ENCODE measurements around the gene S1PR5.

The S1PR5 gene

DNA sequence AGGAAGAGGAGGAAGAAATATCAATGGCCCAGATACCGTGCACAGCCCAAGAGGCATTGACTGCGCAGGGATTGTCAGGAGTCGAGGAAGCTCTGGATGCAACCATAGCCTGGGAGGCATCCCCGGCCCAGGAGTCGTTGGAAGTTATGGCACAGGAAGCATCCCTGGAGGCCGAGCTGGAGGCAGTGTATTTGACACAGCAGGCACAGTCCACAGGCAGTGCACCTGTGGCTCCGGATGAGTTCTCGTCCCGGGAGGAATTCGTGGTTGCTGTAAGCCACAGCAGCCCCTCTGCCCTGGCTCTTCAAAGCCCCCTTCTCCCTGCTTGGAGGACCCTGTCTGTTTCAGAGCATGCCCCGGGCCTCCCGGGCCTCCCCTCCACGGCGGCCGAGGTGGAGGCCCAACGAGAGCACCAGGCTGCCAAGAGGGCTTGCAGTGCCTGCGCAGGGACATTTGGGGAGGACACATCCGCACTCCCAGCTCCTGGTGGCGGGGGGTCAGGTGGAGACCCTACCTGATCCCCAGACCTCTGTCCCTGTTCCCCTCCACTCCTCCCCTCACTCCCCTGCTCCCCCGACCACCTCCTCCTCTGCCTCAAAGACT, 50.0 kb downstream of the S1PR5 start:
- no peak for DNase-seq (ENCODE audit: low read depth)

DNA sequence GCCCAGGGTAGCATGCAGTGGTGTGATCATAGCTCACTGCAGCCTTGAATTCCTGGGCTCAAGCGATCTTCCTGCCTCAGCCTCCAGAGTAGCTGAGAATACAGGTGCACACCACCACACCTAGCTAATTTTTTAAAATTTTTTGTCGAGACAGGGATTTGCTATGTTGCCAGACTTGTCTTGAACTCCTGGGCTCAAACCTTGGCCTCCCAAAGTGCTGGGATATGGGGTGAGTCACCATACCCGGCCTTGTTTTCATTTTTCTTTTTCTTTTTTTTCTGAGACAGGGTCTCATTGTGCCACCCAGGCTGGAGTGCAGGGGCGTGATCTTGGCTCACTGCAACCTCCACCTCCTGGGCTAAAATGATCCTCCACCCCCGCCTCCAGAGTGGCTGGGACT, 52.8 kb downstream of the S1PR5 start:
- no peak for DNase-seq (ENCODE audit: low read depth)

All from activated T-cell treated with anti-CD3 and anti-CD28 coated beads for 1 hour (primary cell).